GM13977 (cell line): Measurements from ENCODE around the gene PGBD5.

Source experiments
- DNase-seq: peaks from one replicate; pipeline ENCODE4 v3.0.0; 2012; ENCODE audit warnings: low spot score
- CTCF ChIP-seq: IDR thresholded peaks from 2 replicates; pipeline ENCODE4 v1.5.1; 2012; ENCODE audit warnings: mild to moderate bottlenecking, control low read depth; ENCODE audit not compliant: insufficient read depth; ENCODE audit errors: extremely low read depth, missing control alignments
- in situ Hi-C: fragments of 300-500 bp; cut with MboI; formaldehyde crosslinking; loops from one replicate; pipeline ENCODE4 v1.12.0; 2022; ENCODE audit warnings: low sequenced_read_pairs, low pct_unique_long_range_greater_than_20kb, mixed read lengths, inconsistent platforms; ENCODE audit not compliant: unreplicated experiment

PGBD5 gene

GRCh38 chr1:230368363-230368762, 57.8 kb downstream of the PGBD5 start:
- DNase-seq = no peak
- in situ Hi-C loops = no loop called here
- TF ChIP-seq CTCF = no peak

GRCh38 chr1:230366504-230366915, 59.6 kb downstream of the PGBD5 start:
- TF ChIP-seq CTCF = no peak
- in situ Hi-C loops = no loop called here
- no peak for DNase-seq

GRCh38 chr1:230365723-230366307, 60.3 kb downstream of the PGBD5 start:
- DNase-seq = no peak
- TF ChIP-seq CTCF = no peak
- in situ Hi-C loops = no loop called here

GRCh38 chr1:230362949-230363348, 63.2 kb downstream of the PGBD5 start:
- DNase-seq = no peak
- in situ Hi-C loops = no loop called here
- no peak for TF ChIP-seq CTCF

GRCh38 chr1:230361941-230362340, 64.2 kb downstream of the PGBD5 start:
- TF ChIP-seq CTCF = no peak
- in situ Hi-C loops = no loop called here

GRCh38 chr1:230359992-230360668, 66.0 kb downstream of the PGBD5 start:
- no peak for DNase-seq
- TF ChIP-seq CTCF = no peak
- in situ Hi-C loops = no loop called here

More at GRCh38 chr1:230361941-230362340, 64.2 kb downstream of the PGBD5 start:
- no peak for DNase-seq
